ENCODE measurements around the gene MYO1D.

MYO1D gene

DNA sequence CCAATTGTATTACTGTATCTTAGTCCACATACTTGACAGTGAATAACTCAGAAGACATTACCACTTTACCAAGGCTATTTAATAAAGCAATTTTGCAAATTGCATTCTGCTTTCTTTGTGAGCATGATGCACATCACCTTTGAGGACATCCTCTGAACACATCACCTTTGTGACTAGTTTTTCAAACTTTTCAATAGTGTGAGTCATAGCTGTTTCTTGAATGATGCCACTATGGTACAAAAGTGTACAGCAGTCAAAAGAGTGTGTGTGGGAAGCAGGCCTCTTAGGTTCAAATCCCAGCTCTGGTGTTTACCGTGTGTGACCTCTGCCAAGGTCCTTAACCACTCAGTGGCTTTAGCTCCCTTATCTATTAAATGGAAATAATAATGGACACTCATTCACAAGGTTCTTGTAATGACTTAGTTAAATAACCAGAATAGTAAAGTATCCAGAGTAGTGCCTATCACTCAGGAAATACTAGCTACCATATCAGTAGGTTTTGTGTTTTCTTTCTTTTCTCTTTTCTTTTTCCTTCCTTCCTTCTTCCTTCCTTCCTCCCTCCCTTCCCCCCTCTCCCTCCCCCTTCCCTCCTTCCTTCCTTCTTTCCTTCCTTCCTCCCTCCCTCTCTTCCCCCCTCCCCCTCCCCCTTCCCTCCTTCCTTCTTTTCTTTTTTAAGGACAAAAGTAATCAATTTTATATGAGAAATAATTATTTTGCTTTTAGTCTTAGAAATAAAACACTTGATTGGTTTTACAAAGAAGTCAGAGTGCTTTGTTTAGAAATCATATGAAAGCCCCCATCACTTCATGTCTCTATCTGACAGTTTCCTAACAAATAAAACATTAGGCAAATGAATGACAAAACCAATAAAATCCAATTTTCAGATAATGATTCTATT lies 178.9 kb downstream of the MYO1D start:
- no peaks in the 10 kb centered on the region for H3K36me3 ChIP-seq (replicated peaks; ENCODE audit: insufficient read depth, low read length)
- no peaks in the 10 kb centered on the region for H3K79me2 ChIP-seq (ENCODE audit: low read length)
- DNase-seq = no peak
- no peaks in the 10 kb centered on the region for H4K20me1 ChIP-seq (ENCODE audit: insufficient read depth, low read length)
- H3K27me3 ChIP-seq (replicated peaks; ENCODE audit: insufficient read depth, low read length) = no peaks in the 10 kb centered on the region
- no peak overlapping the region for H3K27ac ChIP-seq (ENCODE audit: low read length)
- no peaks in the 10 kb centered on the region for H3F3A ChIP-seq (ENCODE audit: insufficient read depth, low read length)
- H3K4me1 ChIP-seq (ENCODE audit: low read length) = no peaks in the 10 kb centered on the region
- no peak overlapping the region for H3K9ac ChIP-seq (ENCODE audit: low read length)
- TF ChIP-seq EZH2 (optimal IDR thresholded peaks at IDR 0.05; ENCODE audit: low read depth, low read length) = no peak
- no peak for TF ChIP-seq EZH2phosphoT487 (IDR thresholded peaks at IDR 0.05; ENCODE audit: low read length)
- TF ChIP-seq, protein P1, sequence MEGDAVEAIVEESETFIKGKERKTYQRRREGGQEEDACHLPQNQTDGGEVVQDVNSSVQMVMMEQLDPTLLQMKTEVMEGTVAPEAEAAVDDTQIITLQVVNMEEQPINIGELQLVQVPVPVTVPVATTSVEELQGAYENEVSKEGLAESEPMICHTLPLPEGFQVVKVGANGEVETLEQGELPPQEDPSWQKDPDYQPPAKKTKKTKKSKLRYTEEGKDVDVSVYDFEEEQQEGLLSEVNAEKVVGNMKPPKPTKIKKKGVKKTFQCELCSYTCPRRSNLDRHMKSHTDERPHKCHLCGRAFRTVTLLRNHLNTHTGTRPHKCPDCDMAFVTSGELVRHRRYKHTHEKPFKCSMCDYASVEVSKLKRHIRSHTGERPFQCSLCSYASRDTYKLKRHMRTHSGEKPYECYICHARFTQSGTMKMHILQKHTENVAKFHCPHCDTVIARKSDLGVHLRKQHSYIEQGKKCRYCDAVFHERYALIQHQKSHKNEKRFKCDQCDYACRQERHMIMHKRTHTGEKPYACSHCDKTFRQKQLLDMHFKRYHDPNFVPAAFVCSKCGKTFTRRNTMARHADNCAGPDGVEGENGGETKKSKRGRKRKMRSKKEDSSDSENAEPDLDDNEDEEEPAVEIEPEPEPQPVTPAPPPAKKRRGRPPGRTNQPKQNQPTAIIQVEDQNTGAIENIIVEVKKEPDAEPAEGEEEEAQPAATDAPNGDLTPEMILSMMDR (IDR thresholded peaks at IDR 0.05; ENCODE audit: low read length) = no peak
- no peak overlapping the region for H3K4me3 ChIP-seq (ENCODE audit: low read length)
- no peak overlapping the region for H3K4me2 ChIP-seq (ENCODE audit: low read depth, low read length)
- H3K9me3 ChIP-seq (replicated peaks; ENCODE audit: insufficient read depth, low read length) = no peaks in the 10 kb centered on the region
- no peaks in the 10 kb centered on the region for H3K9me2 ChIP-seq (replicated peaks; ENCODE audit: insufficient read depth, low read length)
- H2AFZ ChIP-seq (ENCODE audit: low read length) = no peak overlapping the region

DNA sequence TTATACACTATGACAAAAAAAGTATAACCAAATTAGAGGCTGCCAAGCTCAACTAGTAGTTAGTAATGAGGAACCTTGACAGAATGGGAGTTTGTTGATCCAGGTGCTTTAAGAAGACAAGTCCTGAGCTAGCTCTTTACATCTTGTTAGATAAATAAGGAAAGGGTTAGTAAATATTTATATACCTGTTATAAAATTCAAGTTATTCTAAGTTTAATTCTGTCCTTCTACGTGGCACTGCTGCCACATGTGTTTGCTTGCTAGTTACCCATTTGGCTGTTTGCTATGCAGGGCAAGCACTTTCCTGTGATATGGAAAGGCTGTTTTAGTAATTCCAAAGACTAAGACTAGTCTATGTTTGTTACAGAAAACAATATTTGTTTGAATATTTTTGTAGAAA lies 180.5 kb downstream of the MYO1D start:
- no peak overlapping the region for H3K27ac ChIP-seq (ENCODE audit: low read length)
- no peaks in the 10 kb centered on the region for H3F3A ChIP-seq (ENCODE audit: insufficient read depth, low read length)
- no peak overlapping the region for H2AFZ ChIP-seq (ENCODE audit: low read length)
- no peak overlapping the region for H3K9ac ChIP-seq (ENCODE audit: low read length)
- H3K36me3 ChIP-seq (replicated peaks; ENCODE audit: insufficient read depth, low read length) = no peaks in the 10 kb centered on the region
- TF ChIP-seq EZH2 (optimal IDR thresholded peaks at IDR 0.05; ENCODE audit: low read depth, low read length) (no peak), EZH2phosphoT487 (IDR thresholded peaks at IDR 0.05; ENCODE audit: low read length) (no peak)
- TF ChIP-seq, protein P1 (IDR thresholded peaks at IDR 0.05; ENCODE audit: low read length) = no peak
- no peak overlapping the region for H3K4me3 ChIP-seq (ENCODE audit: low read length)
- H4K20me1 ChIP-seq (ENCODE audit: insufficient read depth, low read length) = no peaks in the 10 kb centered on the region
- H3K9me3 ChIP-seq (replicated peaks; ENCODE audit: insufficient read depth, low read length) = no peaks in the 10 kb centered on the region
- H3K79me2 ChIP-seq (ENCODE audit: low read length) = no peaks in the 10 kb centered on the region
- no peaks in the 10 kb centered on the region for H3K9me2 ChIP-seq (replicated peaks; ENCODE audit: insufficient read depth, low read length)
- H3K4me2 ChIP-seq (ENCODE audit: low read depth, low read length) = no peak overlapping the region
- DNase-seq = no peak
- H3K4me1 ChIP-seq (ENCODE audit: low read length) = no peaks in the 10 kb centered on the region
- no peaks in the 10 kb centered on the region for H3K27me3 ChIP-seq (replicated peaks; ENCODE audit: insufficient read depth, low read length)

DNA sequence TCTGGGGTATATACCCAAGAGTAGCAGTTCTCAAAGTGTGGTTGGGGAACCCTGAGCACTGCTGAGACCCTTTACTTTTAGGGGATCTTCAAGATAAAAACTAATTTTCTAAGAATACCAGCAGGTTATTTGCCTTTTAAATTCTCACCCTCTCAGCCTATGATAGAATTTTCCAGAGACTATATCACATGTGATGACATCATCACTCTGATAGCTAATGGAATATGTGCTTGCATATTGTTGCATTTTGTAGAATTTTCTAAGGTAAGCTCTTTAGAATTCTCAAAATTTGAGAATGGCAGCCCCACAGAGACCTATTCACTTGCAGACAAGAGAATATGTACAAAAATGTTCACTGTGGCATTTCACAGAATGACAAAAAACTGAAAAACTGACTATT lies 181.1 kb downstream of the MYO1D start:
- Histone ChIP-seq H3K4me3 (ENCODE audit: low read length) (no peak overlapping the region), H3K79me2 (ENCODE audit: low read length) (no peaks in the 10 kb centered on the region), H3K4me1 (ENCODE audit: low read length) (no peaks in the 10 kb centered on the region), H2AFZ (ENCODE audit: low read length) (no peak overlapping the region), H3K4me2 (ENCODE audit: low read depth, low read length) (no peak overlapping the region), H3K9me3 (replicated peaks; ENCODE audit: insufficient read depth, low read length) (no peaks in the 10 kb centered on the region), H3F3A (ENCODE audit: insufficient read depth, low read length) (no peaks in the 10 kb centered on the region), H3K9me2 (replicated peaks; ENCODE audit: insufficient read depth, low read length) (no peaks in the 10 kb centered on the region), H3K27ac (ENCODE audit: low read length) (no peak overlapping the region), H3K27me3 (replicated peaks; ENCODE audit: insufficient read depth, low read length) (no peaks in the 10 kb centered on the region), H3K9ac (ENCODE audit: low read length) (no peak overlapping the region), H4K20me1 (ENCODE audit: insufficient read depth, low read length) (no peaks in the 10 kb centered on the region), H3K36me3 (replicated peaks; ENCODE audit: insufficient read depth, low read length) (no peaks in the 10 kb centered on the region)
- no peak for DNase-seq
- no peak for TF ChIP-seq EZH2phosphoT487 (IDR thresholded peaks at IDR 0.05; ENCODE audit: low read length)
- TF ChIP-seq, protein P1 (IDR thresholded peaks at IDR 0.05; ENCODE audit: low read length) = no peak
- TF ChIP-seq EZH2 (optimal IDR thresholded peaks at IDR 0.05; ENCODE audit: low read depth, low read length) = no peak

Measured in MM.1S (cell line).